Spinal cord (tissue), 10 donors: ENCODE measurements around the gene ASF1A. TPM values are rescaled to one million over a fixed set of nuclear protein-coding genes. Genes with fewer than 3 reads are reported as not detected.

ENCODE experiments used
- DNase-seq, 6 donors: peaks; one replicate each; pipeline versions ENCODE4 v3.0.0 to v3.0.0-alpha.2; 2013 to 2015; ENCODE audit warnings: low spot score in 6 of 6, low read depth in 4 of 6
- H3K27ac ChIP-seq: one replicate; pipeline ENCODE4 v1.5.1; 2013; ENCODE audit warnings: low read depth, low read length, control low read depth
- H3K27me3 ChIP-seq: one replicate; pipeline ENCODE4 v1.6.1; 2013; ENCODE audit warnings: low read length; ENCODE audit not compliant: control insufficient read depth, insufficient read depth
- H3K36me3 ChIP-seq: one replicate; pipeline ENCODE4 v1.6.1; 2013; ENCODE audit warnings: low read length; ENCODE audit not compliant: control insufficient read depth, insufficient read depth
- H3K4me1 ChIP-seq: one replicate; pipeline ENCODE4 v1.6.1; 2013; ENCODE audit warnings: low read length; ENCODE audit not compliant: control insufficient read depth, insufficient read depth
- H3K4me3 ChIP-seq: one replicate; pipeline ENCODE4 v1.5.1; 2013; ENCODE audit warnings: low read depth, low read length, control low read depth
- H3K9me3 ChIP-seq: one replicate; pipeline ENCODE4 v1.6.1; 2013; ENCODE audit warnings: low read length; ENCODE audit not compliant: control insufficient read depth, insufficient read depth
- WGBS: methylation state at CpG from one replicate; pipeline ENCODE4 v1.1.5; 2013; ENCODE audit warnings: missing lambda C conversion rate; ENCODE audit not compliant: insufficient coverage; 5-methylcytosine and 5-hydroxymethylcytosine counted together
- polyA plus RNA-seq, 2 donors: library from polyadenylated mRNA; unstranded; fragments of 120-200 nt; gene quantifications; one replicate each; pipeline ENCODE4 v1.2.1, GENCODE V29; 2013; ENCODE audit not compliant: insufficient read length in 2 of 2
- total RNA-seq, 2 donors: library from RNA; depleted of rRNA in 1 of 2; stranded (reverse); fragments of 120-200 nt in 1 of 2; fragments of >200 nt in 1 of 2; gene quantifications; one replicate each; pipeline versions ENCODE4 v1.2.3 to v1.2.4, GENCODE V29; 2013 to 2014
- donor health status: healthy.

Gene ASF1A
- total and polyA plus RNA-seq, 4 donors = 25.9 to 40.4 (median 32.4) TPM

DNA sequence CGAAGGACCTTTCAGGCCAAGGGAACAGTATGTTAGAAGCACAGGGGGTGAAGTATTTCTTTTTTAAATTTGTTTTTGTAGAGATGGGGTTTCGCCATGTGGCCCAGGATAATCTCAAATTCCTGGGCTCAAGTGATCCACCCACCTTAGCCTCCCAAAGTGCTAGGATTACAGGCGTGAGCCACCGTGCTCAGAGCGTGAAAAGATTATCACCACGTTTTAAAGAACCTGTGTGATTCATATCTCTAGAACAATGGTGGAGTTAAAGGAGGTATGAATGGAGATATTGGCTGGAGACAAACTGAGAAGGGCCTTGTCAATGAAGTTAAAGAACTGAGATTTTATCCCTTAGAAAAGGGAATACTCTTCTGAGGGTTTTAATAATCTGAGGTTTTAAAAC is 9.7 kb downstream of the ASF1A start:
- no peak for DNase-seq
- WGBS = 96% methylated on average over 3 of the region's 6 CpGs

DNA sequence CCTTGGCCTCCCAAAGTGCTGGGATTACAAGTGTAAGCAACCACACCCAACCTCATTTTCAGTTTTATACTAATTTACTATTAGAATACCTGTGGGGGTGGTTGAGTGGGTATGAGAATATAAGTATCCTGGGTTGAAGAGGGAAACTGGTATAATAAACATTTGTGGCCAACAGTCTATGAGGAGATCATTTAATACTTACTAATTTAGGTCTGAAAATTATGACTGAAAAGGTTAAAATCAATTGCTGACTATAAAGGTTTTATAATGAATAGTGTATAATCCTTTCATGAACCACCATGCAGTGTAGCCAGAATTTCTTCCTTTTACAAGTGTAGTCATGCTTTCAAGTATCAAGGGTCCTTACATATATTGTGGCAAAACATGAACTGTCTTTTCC is 11.1 kb downstream of the ASF1A start:
- Histone ChIP-seq H3K4me3 (no peak overlapping the region), H3K27me3 (no peaks in the 10 kb centered on the region), H3K9me3 (no peaks in the 10 kb centered on the region), H3K36me3 (no peaks in the 10 kb centered on the region), H3K27ac (no peak overlapping the region), H3K4me1 (no peaks in the 10 kb centered on the region)
- DNase-seq = no peak

More for the DNA sequence above, 9.7 kb downstream of the ASF1A start:
- Histone ChIP-seq H3K36me3 (no peaks in the 10 kb centered on the region), H3K27me3 (no peaks in the 10 kb centered on the region), H3K9me3 (no peaks in the 10 kb centered on the region), H3K27ac (no peak overlapping the region), H3K4me1 (no peaks in the 10 kb centered on the region), H3K4me3 (no peak overlapping the region)

DNA sequence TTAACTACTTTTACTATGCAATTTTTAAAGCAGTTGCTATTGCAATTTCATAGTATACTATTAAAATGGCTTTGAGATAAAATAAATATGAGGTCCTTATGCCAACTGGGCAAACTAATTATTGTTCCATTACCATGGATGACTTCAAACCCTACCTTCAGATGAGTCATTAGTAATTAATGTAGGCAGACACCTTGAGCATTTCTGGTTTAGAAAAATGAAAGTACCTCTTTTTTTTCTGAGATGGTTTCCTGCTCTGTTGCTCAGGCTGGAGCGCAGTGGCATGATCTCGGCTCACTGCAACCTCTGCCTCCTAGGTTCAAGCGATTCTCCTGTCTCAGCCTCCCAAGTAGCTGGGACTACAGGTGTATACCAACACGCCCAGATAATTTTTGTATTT is 11.9 kb downstream of the ASF1A start:
- no peak overlapping the region for H3K4me3 ChIP-seq
- WGBS = 100% methylated on average over 3 of the region's 4 CpGs
- no peaks in the 10 kb centered on the region for H3K9me3 ChIP-seq
- H3K27me3 ChIP-seq = no peaks in the 10 kb centered on the region
- DNase-seq = no peak
- H3K36me3 ChIP-seq = no peaks in the 10 kb centered on the region
- no peak overlapping the region for H3K27ac ChIP-seq
- H3K4me1 ChIP-seq = no peaks in the 10 kb centered on the region

DNA sequence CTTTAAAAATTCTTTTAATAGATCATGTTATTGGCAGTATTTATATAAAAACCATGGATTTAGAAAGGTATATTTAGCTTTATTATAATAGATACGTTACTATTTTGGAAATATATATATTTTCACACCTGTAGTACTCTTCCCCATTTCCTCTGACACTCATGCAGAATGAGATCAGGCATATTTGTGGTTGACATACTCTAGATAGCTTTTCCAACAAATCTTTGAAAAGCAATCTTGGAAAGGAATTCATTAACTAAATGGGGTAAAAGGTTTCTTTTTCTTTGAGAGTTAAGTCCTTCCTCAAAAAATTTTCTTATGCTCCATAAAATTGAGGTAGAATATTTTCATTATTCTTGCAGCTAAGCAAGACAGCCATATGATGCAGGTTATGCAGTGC is 14.5 kb downstream of the ASF1A start:
- Histone ChIP-seq H3K4me3 (no peak overlapping the region), H3K9me3 (no peaks in the 10 kb centered on the region), H3K4me1 (no peaks in the 10 kb centered on the region), H3K27me3 (no peaks in the 10 kb centered on the region), H3K36me3 (no peaks in the 10 kb centered on the region), H3K27ac (no peak overlapping the region)
- no CpG with 5 or more reads among the region's 1 CpG for WGBS
- DNase-seq = no peak

DNA sequence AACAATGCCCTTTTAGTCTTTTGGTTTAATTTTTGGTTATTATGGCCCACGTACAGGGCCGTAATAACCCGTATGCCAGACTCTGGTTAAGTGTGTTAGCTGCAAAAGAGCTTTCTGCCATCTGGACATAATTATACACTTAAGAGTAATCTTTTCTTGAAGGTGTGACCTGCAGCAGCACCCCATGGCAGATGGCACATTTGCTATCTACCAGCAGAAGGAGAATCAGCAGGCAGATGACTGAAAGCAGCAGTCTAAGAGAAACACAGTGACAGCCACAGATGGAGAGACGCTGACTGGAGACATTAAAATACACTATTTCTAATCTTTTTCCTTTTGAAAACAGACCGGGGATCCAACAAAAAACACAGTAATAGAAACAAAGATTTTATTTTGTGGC is 18.7 kb downstream of the ASF1A start:
- peak in 2 of 6 donors; percentile 79 to 87 for DNase-seq
- H3K27me3 ChIP-seq = no peaks in the 10 kb centered on the region
- no peak overlapping the region for H3K27ac ChIP-seq
- H3K9me3 ChIP-seq = no peaks in the 10 kb centered on the region
- H3K36me3 ChIP-seq = no peaks in the 10 kb centered on the region
- H3K4me1 ChIP-seq = no peaks in the 10 kb centered on the region
- 80% methylated on average over 1 of the region's 5 CpGs for WGBS
- H3K4me3 ChIP-seq = no peak overlapping the region

DNA sequence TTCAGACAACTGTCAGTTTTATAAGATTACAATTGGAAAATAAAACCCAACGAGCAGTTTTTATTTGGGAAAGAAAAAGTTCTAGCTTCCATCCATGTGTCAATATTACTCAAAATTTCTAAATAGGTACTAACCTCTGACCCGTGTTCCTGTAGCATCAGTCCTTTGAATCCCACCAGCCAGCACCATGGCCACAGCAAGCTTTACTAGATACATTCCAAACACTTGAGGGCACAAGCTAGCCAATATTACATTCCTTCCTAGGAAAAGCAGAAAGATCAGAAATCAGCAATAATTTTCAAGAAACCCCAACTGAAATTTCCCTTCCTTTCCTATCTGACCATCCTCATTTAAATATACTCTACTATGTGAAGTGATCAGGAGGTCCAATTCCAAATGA is 19.2 kb downstream of the ASF1A start:
- no peak for DNase-seq
- Histone ChIP-seq H3K4me1 (no peaks in the 10 kb centered on the region), H3K27ac (no peak overlapping the region), H3K9me3 (no peaks in the 10 kb centered on the region), H3K27me3 (no peaks in the 10 kb centered on the region), H3K4me3 (no peak overlapping the region), H3K36me3 (no peaks in the 10 kb centered on the region)
- whole genome bisulfite sequencing = 90% methylated on average over 1 of the region's 2 CpGs

DNA sequence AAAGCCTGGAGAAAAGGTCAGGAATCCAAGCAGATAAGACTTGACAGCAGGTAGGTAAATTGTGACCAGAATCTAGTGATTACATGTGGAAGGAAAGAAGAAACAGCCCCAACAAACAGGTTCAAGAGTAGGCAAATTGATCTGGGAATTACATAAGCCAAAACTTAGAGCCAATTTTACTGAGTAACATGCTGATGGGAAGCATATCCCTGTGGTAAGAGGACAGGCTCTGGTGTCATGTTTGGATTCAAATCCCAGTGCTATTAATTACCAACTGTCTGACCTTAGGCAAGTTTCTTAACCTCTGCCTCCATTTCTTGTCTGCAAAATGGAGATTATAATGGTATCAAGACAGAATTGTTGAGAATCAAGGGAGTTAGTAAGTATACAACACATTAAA is 20.6 kb downstream of the ASF1A start:
- Histone ChIP-seq H3K4me3 (no peak overlapping the region), H3K4me1 (no peaks in the 10 kb centered on the region), H3K27ac (no peak overlapping the region), H3K9me3 (no peaks in the 10 kb centered on the region), H3K36me3 (no peaks in the 10 kb centered on the region), H3K27me3 (no peaks in the 10 kb centered on the region)
- no peak for DNase-seq

DNA sequence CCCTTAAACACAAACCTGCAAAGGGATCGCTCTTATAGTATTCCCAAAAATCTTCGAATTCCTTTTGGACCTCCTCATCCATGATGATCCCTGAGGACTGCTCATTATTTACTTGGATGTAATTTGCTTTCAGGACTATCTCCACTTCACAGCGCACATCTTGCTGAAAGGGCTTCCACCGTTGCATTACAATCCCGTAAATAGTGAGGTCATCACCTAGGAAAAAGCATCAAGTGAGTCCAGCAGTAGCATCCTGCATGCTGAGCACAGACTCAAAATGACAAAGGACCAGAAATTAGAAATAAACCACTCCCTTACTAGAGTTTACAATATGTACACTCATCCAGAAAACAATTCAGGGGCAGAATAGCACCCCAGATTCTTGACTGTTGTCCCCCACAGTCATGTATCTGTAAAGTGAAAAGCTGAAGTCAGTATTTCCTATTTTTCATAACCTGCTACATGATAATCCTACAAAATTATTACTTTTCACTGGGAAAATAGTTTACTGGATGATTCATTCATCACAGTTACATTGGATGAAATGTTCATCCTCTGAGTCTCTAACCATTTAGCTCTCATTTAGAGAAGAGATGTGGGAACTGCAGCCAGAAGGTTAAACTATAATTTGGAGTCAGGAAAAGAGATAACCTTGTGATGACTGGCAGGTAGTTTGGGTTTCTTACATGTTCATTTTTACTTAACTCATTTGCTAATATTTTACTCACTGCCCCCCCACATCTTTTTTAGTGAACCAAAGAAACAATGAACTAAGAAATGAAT is 23.8 kb downstream of the ASF1A start:
- Histone ChIP-seq H3K36me3 (peaks cover 1% of the 10 kb centered on the region), H3K9me3 (no peaks in the 10 kb centered on the region), H3K4me3 (no peak overlapping the region), H3K27me3 (no peaks in the 10 kb centered on the region), H3K4me1 (no peaks in the 10 kb centered on the region), H3K27ac (no peak overlapping the region)
- no peak for DNase-seq
- WGBS = 100% methylated on average over 1 of the region's 5 CpGs

DNA sequence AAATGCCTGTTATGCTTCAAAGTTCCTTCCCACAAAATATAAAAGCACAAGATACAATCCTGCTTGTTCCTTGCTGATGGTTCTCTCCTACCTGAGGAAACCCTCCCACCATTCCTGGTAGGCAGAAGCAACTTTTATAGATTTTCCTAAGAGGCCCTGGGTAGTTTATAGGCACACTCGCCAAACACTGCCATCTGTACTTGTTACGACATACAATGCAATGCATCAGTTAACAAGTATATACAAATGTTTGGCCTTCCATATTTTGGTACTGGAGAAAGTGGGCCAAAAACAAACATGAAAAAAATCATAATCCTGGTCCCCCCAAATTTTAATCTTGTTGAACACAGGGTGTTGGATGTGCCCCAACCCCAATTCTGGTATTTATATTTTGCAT is 24.4 kb downstream of the ASF1A start:
- H3K4me3 ChIP-seq = no peak overlapping the region
- H3K27me3 ChIP-seq = no peaks in the 10 kb centered on the region
- peak in 1 of 6 donors; percentile 13 for DNase-seq
- H3K36me3 ChIP-seq = peaks cover 2% of the 10 kb centered on the region
- no peak overlapping the region for H3K27ac ChIP-seq
- no peaks in the 10 kb centered on the region for H3K4me1 ChIP-seq
- H3K9me3 ChIP-seq = no peaks in the 10 kb centered on the region
- no CpG with 5 or more reads among the region's 2 CpGs for WGBS

DNA sequence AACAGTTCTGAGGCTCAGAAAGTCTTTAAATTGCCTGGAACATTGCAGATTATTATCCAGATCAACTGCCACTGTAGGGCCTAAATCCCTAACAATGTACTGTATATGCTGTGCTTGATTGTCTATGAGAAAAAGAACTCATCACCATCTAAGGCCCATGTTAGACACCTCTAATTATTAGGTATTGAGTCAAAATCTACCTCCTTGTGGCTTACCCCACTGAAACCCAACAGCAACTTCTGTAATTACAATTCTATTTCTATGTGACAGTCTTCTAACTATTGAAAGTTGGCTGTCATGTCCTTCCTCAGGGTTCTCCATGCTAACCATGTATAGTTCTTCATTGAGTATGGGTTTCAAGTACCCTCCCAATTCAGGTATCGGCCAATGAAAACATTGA is 27.1 kb downstream of the ASF1A start:
- Histone ChIP-seq H3K4me1 (no peaks in the 10 kb centered on the region), H3K27ac (no peak overlapping the region), H3K4me3 (no peak overlapping the region), H3K9me3 (no peaks in the 10 kb centered on the region), H3K36me3 (peaks cover 4% of the 10 kb centered on the region), H3K27me3 (no peaks in the 10 kb centered on the region)
- no peak for DNase-seq
- no CpG with 5 or more reads among the region's 1 CpG for WGBS
